Inferior parietal cortex (tissue), 1 donor: ENCODE data around the gene TOB2.
"Not testable (repeated sequence)": the region's sequence is repeated elsewhere in the genome, so short reads cannot be mapped to it uniquely, and the experiment has no call there.

Experiments used
- DNase-seq: peaks from one replicate; pipeline ENCODE4 v3.0.0-alpha.2; 2016; ENCODE audit errors: extremely low spot score

Gene TOB2

DNA sequence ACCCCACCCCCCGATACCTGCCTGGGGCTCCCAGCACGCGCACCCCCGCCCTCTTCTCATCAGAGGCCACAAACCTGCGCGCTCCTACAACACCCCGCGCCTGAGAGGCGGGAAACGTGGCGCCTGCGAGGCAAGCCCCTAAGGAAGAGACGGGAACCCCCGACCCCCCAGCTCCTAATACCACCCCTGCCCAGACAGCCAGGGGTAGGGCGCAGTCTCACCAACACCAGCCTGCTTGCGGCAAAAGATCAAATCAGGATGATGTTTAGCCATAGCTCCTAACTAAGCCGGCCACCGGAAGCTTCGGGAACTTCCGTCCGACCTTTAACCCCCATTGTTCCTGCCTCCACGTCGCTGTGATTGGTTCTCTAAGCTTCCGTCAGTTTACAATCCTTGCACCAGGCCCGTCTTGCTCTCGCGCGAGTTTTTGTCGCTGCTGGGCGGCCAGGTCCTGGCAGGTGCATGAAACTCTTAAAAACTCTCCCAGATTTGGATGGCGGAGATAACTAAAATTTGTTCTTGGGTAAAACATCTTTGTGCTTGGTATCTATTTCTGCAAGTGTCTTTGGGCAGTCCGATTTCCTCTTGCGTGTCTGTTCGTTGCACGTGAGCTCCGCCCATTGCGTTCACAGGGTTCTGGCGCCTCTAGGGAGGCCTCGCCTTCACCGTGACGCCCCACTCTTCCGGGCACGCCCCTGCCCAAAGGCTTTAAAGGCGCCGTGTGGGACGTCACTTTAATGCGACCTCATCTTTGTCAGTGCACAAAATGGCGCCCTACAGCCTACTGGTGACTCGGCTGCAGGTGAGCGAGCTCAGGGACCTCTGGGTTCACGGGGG lies 22.0 kb upstream of the TOB2 start, which contains the start of the genes ACO2 and PHF5A:
Gene ACO2, plus strand, starts transcription at position 737 of the 837 bp plus-strand sequence. Its CDS starts 30 bp downstream, at position 767.
Gene PHF5A, minus strand, starts transcription at position 312 of the 837 bp plus-strand sequence. Its CDS starts 39 bp downstream, at position 273.
- peak; percentile 99 for DNase-seq

DNA sequence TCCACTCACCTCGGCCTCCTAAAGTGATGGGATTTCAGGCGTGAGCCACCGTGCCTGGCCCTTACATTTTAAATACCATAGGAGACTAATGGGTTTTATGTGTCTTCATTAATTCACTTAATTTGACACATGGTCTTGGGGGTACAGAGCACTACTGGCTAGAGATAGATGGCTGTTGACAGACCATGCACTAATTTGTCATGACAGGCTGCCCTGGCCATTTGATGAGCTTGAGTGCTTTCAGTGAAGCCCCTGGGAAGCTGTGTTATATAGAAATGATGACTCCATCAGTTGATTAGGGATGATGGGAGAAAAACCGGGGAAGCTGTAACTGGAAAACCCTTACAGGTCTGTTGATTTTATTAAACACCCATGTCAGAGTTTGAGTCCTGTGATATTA lies 15.3 kb upstream of the TOB2 start:
- DNase-seq: no peak

DNA sequence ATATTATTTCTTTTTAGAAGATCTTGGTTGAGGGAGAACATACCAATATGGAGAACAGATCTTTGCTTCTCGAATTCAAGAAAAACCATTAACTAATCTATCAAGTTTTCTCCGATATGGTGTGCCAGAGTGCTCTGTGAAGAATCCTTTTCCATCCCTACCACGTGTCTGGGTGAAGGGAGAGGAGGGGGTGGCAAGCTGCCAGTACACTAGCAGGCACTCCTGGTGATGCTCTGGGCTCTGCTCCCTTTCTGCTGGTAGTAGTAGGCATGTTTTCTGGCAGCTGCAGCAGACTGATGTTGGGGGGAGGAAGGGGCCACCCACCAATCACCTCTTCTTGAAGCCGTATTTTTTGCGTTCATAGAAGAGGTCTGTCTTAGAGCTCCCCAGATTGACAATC lies 13.5 kb upstream of the TOB2 start:
- peak; percentile 61 for DNase-seq

DNA sequence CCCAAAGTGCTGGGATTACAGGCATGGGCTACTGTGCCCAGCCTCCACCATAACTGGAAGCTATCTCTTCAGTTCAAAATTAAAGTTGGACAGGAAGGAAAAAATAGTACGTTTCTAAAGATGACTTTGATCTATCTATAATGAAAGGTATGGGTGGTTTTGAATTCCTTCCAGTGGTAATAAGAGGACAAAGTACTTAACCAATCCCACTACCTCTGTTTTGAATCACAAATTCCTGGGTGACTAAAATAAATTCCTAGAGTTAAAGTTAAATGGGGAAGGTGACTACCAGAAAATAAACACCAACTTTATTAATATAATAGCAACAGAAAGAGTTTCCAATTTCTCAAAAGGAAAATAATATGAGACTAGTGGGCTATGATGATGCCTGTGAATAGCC lies 12.8 kb upstream of the TOB2 start:
- no peak for DNase-seq

DNA sequence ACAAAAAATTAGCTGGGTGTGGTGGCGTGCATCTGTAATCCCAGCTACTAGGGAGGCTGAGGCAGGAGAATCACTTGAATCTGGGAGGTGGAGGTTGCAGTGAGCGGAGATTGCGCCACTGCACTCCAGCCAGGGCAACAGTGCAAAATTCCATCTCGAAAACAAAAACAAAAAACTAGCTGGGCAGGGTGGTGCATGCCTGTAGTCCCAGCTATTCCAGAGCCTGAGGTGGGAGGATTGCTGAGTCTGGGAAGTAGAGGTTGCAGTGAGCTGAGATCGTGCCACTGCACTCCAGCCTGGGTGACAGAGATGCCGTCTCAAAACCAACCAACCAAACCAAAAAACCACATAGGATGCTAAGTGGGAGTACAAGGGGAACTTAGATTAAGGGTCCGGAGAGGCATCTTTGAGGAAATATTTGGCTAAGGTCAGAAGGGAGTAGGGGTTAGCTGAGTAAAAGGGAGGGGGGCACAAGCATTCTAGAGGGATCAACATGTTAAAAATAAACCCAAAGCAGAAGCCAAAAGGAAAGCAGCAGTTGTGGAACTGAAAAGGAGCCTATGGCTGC lies 11.6 kb upstream of the TOB2 start:
- DNase-seq: no peak

DNA sequence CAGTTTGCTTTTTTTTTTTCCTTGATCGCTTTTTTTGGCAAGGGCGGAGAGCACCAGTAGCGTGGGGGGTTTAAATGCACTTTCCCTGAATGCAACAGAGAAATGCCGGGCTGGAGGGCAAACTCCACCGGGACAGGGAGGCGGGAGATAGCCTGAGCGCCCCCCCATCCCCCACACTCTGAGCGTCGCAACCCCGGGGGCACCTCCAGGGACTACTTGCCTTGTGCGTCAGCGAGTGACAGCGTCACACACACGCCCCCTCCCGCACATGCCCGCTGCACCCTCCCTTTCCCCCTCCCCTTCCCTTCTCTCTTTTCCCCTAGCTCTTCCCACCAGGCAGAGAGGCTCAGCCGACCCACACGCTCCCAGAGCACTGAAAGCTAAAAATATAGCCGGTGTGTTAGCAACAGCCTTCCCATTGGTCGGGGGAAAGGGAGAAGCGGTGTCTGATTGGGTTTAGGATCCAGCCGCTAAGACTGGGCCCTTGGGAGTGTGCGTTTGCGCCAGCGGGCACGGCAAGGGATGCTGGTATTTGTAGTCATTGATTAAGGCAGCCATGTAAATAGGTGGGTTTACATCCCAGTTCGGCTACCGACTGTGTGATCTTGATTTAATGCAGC lies 1.7 kb upstream of the TOB2 start:
- peak; percentile 100 for DNase-seq

DNA sequence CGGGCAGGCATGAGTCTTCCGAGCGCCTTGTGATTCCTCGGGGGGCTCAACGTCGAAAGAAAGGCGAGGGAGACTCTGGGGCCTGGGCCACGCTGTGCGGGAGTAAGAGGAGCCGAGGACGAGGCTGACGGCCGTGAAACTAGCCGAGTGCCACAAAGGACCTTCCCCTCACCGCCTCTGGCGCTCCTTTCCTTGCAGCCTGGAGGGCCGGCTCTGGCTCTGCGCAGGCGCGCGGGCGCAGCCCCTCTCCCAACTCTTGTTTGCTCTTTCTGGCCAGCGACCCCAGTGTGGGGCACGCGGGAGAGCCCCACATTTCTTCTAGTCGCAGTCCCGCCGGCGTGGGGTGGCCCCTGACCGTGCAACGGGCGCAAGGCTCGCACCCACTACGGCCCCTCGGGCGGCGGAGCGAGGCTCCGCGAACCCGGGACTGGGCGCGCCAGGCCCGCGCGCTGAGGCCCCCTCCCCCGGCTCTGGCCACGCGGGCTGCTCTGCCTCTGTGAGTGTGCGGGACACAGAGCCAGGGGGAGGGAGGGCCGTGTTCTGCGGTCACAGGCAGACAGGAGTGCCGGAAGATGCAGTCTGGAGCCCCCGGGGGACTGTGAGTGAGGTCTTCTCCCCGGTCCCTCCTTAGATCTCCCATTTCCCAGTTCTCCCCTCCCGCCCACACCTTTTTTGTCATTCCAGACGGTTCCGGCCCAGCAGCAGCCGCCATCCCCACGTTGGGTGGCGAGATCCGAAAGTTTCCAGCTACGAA lies 1.0 kb upstream of the TOB2 start:
- peak; percentile 69 for DNase-seq

DNA sequence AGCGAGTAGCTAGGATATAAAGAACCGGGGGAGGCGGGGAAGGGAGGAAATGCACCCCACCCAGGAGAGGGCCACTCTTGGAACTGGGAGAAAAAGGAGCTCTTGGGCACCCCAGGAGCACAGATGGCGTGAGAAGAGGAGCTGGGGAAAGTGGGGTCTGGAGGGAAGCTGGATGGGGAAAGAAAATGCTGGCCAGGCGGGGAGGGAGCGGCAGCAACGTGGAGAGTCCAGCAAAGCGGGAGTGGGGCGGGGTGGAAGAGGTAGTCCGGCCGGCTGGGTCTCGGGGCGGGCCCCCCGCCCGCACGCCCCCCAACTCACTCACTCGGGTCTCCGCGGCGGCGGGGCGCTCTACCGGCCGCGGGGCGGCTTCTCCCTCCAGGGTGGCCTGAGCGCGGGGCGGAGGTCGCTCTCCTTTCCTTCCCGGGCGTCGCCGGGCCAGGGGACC lies 522 bp downstream of the TOB2 start:
- no peak for DNase-seq

DNA sequence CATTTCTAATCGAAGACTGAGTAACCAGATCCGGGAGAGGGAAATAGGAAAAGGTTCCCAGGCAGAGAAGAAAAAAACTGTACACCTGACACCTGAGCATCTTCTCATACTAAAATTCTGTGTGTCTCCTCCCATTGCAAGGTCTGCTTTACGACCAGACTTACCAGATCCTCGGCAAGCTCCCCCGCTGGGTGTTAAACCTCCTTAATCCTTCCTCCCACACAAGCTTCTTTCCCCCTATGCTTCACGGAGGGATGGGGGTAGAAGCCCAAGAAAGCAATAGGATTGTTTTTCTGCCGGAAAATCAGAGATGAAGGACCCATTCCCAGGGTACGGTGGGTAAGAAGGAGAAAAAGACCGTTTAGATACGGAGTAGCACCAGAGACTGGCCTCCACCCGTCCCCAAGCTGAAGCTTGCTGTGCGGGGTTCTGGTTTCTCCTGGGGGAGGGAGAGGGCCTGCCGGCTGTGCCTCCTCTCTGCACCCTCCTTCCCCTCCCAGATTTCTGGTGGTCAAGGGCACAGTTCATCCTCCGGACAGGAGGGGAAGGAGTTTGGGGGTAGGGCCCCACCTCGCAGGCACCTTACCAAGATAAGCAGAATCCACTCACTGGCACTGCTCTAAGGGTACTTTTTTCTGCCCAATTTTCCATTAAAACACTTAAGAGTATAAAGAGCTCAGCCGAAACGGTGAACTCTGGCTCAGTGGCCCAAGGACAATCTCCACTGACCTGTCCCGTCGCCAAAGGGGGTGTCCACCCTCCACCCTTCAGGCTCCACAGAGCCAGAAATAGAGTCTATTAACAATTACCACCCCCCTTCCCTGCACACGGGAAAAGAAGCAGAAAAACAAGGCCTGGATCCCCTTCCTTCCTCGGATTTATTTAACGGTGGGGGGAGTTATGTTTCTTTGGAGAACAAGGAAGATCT lies 1.2 kb downstream of the TOB2 start:
- DNase-seq: peak; percentile 60

DNA sequence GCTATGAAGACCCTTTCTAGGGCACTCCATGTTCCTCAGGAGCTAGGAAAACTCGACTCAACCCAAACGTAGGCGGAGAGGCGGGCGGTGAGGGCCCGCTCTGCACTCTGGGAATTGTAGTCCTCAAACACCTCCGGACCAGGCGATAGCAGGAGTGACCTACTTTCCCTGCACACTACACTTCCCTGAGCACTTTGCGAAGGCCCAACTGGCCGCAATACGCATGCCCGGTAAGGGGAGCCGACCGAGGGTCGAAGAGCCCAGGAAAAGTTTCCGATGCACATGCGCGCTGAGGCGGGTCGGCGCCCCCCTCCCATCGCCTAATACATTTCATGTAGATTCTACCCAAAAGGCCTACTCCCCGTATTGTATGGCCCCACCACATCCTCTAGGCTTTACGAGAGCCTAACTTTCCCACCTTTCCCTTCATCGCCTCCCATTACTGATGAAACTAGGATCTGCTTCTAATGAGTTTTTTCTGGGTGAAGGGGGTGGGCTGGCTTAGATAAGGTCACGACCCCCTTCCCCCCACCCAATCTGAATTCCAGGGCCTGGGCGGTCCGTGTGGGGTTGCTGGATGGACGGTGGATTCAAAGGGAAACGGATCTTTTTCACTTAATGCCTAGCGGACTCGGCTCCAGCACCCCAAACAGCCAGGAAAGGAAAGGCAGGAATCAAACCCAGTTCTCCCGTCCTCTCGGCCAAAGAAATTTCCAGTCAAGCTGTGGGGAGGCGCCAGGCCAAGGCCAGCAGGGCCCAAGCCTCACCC lies 2.1 kb downstream of the TOB2 start:
- peak; percentile 92 for DNase-seq

DNA sequence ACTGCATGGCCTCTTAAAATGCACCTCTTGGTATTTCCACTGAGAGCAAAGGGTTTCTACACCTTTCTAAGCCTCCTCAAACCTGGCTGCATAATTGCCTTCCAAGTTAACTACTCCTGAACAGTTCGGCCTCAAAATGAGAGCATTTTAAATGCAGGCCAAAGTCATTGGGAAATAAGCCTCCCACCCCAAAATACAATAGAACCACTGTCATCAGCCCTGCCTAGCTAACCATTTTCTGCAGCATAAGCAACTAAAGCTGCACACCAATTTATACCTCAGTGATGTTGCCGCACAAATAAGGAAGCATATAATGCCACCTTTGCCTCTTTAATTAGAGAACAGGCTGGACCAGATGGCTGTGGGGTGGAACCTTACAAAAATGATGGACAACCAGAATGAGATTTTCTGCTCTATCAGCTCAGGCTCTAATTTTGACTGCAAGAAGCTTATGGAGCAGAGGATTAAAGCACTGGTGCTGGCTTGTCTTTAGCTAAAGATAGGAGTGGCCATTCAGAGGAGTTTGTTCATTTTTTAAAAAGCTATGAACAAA lies 4.3 kb downstream of the TOB2 start:
- no peak for DNase-seq

DNA sequence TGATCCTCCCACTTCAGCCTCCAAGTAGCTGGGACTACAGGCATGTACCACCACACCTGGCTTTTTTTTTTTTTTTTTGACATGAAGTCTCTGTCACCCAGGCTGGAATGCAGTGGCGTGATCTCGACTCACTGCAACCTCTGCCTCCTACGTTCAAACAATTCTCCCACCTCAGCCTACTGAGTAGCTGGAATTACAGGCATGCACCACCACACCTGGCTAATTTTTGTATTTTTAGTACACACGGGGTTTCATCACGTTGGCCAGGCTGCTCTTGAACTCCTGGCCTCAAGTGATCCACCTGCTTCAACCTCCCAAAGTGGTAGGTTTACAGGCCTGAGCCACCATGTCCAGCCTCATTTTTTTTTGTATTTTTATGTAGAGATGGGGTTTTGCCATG lies 6.1 kb downstream of the TOB2 start:
- DNase-seq: not testable (repeated sequence)

DNA sequence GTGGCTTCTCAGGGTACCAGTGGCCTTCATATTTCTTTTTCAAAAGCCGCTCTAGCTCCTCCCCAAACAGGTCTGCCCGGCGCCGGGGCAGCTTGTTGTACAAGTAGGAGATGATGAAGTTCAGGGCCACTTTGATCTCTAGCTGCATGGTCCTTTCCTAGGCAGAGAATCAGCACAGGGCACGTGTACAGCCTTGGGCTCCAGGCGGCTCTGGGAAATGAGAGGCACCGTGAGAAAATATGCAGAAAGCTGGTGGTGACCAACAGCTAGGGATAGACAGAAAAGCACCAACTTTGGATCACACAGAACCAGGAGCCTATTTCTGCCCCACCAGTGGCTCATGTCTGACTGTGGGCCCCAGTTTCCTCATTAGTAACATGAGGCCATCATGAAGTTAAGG lies 9.4 kb downstream of the TOB2 start:
- DNase-seq: no peak

DNA sequence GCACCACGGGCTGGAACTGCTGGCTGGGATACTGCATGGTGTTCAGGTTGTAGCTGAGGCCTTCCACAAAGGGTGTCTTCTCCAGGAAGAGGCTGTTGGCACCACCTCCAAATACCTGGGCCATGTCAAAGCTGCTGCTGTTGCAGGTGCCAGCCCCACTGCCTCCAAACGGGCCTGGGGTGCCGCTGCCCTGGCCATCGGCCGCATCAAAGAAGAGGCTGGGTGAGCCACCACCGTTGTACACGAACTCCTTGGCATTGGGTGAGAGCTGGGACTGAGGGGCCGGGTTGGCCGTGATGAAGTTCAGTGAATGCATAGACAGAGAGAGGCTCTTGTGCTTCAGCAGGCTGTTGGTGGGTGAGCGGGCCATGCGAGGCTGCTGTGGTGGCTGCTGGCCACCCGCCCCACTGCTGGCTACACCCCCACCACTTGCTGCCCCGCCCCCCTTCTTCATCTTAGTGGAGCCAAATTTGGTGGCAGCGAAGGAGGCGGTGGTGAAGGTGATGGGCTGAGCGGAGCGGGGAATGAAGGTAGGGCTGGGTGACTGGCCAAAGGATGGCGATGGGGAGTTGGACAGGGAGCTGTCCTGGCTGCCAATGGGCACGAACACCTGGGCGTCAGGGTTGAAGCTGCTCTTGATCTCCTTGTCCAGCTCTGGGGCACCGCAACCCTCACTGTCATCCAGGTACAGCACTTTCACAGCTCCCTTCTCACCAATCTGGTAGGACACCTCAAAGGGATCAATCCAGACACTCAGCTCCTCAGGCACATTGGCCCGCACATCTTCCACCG lies 10.1 kb downstream of the TOB2 start:
- DNase-seq: no peak

DNA sequence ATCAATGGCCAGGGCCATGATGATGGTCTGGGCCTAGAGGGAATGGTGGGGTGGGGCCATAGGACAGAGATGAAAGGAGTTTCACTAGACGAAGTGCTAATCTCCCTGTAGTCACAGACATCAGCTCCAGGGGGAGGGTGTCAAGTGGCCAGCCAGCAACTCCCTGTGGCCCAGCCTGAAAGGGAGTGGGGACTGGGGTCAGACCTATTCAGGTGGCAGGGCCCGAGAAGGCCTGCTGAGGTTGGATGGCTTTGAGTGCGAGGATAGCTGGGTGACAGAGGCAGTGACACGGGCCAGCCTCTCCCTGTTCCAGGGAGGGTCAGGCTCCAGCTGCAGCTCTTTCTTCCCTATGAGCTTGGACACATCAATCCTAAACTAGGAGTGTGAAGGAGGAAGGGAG lies 11.0 kb downstream of the TOB2 start:
- DNase-seq: no peak

DNA sequence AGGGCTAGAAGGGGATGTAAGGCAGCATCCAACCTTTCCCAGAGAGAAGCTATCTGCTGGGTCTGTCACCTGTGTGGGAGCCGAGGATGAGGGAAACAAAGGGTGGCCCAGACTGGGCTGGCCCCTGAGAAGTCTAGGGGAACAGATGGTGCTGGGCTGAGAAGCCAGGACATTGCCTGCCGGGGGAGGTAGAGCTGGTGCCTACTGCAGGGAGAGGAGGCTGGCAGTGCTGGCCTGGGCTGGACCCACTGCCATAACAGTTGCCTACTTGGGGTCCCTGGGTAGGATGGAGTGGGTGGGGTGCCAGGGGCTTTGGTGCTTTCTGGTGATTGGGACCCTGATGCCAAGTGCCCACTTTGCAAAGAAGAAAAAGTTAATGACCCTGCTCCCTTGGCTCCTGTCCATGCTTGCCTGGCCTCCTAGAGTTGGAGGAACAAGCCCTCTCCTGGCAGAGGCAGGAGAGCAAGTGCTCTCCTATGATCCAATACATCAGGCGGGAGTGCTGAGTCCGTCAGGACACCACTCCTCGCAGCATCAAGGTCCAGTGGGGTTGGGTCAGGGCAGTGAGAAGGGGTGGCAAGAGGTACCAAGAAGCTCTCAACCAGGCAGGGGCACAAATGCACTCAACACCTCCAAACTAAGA lies 12.1 kb downstream of the TOB2 start:
- DNase-seq: not testable (repeated sequence)

DNA sequence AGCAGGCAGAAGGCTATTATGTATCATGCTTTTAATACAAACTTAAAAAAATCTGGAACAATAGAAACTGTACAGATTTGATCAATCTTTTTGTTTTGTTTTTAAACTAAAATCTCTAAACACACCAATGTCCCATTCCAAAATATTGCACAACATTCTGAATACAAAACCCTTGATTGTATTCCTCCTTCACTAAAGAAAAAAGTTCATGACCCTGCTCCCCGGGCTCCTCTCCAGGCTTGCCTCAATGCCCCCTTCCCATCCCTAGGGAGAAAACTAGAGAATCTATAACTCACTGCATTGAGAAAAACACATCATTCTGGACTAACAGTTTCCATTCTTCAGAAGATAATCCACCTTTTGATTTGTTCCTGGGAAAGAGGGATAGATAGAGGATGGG lies 13.1 kb downstream of the TOB2 start:
- not testable (repeated sequence) for DNase-seq

DNA sequence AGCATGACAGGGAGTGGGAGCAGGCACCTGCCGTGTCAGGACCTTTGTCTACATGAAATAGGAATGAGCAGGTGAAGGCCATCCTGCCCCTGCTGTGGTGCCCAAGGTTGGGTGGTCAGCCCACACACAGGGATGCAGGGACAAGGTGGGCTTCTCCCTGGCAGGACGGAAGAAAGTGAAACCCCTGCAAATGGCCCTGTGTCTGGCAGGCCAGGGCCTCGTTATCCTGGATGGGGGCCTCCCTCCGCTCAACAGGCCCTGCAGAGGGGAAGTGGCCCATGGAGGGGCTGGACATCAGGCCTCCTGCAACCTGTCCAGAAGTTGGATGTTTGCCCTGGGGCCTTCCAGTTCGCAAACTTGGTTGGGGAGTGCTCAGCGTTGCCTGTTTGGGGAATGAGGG lies 14.9 kb downstream of the TOB2 start:
- DNase-seq: no peak

DNA sequence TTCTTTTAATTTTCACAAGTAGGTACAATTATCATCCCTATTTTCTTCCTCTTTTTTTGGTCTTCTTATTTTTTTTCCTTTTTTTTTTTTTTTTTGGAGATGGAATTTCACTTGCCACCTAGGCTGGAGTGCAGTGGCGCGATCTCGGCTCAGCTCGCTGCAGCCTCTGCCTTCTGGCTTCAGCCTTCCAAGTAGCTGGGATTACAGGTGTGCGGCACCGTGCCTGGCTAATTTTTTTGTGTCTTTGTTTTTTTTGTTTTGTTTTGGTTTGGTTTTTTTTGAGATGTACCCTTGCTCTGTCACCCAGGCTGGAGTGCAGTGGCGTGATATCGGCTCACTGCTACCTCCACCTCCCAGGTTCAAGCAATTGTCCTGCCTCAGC lies 16.7 kb downstream of the TOB2 start:
- no peak for DNase-seq
